KG1 (cell line): ENCODE data around the gene TMEM139.
"Not testable (repeated sequence)": the region's sequence is repeated elsewhere in the genome, so short reads cannot be mapped to it uniquely, and the experiment has no call there.

Source experiments
- DNase-seq: peaks from one replicate; lab custom pipeline; 2025; lab: John Stamatoyannopoulos, UW

The TMEM139 gene

GRCh38 chr7:143258831-143259230 lies 25.9 kb upstream of the TMEM139 start:
- no peak for DNase-seq

GRCh38 chr7:143259765-143260164 lies 25.0 kb upstream of the TMEM139 start:
- DNase-seq, result no peak

GRCh38 chr7:143261901-143262300 lies 22.9 kb upstream of the TMEM139 start:
- DNase-seq, result no peak

- DNase-seq, result no peak
Measured at GRCh38 chr7:143263266-143264195, 21.2 kb upstream of the TMEM139 start, which contains the start of gene GSTK1. Gene GSTK1, plus strand, starts transcription at chr7:143263441. Its CDS starts 73 bp downstream, at chr7:143263514.

GRCh38 chr7:143264196-143264568 lies 20.6 kb upstream of the TMEM139 start:
- not testable (repeated sequence) for DNase-seq

GRCh38 chr7:143265017-143265693 lies 19.6 kb upstream of the TMEM139 start:
- DNase-seq, result no peak

- DNase-seq, result no peak
Measured at GRCh38 chr7:143269251-143269650, 15.5 kb upstream of the TMEM139 start.

GRCh38 chr7:143271240-143271639 lies 13.5 kb upstream of the TMEM139 start:
- no peak for DNase-seq

GRCh38 chr7:143272871-143273270 lies 11.9 kb upstream of the TMEM139 start:
- no peak for DNase-seq

GRCh38 chr7:143279186-143280098 lies 5.3 kb upstream of the TMEM139 start:
- no peak for DNase-seq

GRCh38 chr7:143280160-143280559 lies 4.6 kb upstream of the TMEM139 start:
- no peak for DNase-seq

GRCh38 chr7:143280566-143280965 lies 4.2 kb upstream of the TMEM139 start:
- no peak for DNase-seq

GRCh38 chr7:143281529-143281928 lies 3.2 kb upstream of the TMEM139 start:
- DNase-seq, result no peak

GRCh38 chr7:143282124-143282523 lies 2.6 kb upstream of the TMEM139 start:
- DNase-seq, result no peak

- DNase-seq, result no peak
Measured at GRCh38 chr7:143283381-143283780, 1.4 kb upstream of the TMEM139 start.

- no peak for DNase-seq
Measured at GRCh38 chr7:143285470-143285778, 666 bp downstream of the TMEM139 start.

- no peak for DNase-seq
Measured at GRCh38 chr7:143285806-143286521, 1.2 kb downstream of the TMEM139 start.

GRCh38 chr7:143286522-143286890 lies 1.7 kb downstream of the TMEM139 start:
- DNase-seq, result no peak

GRCh38 chr7:143287339-143287934 lies 2.7 kb downstream of the TMEM139 start:
- no peak for DNase-seq

- DNase-seq, result peak; percentile 55
Measured at GRCh38 chr7:143287935-143288826, 3.4 kb downstream of the TMEM139 start, which contains the start of gene CASP2. Gene CASP2, plus strand, starts transcription at chr7:143288351. Its CDS starts 105 bp downstream, at chr7:143288456.
